GM21423 (cell line): ENCODE data around the gene FER.
"Not testable (repeated sequence)": the region's sequence is repeated elsewhere in the genome, so short reads cannot be mapped to it uniquely, and the experiment has no call there.

Source experiments
- ATAC-seq: cut with Tn5 transposase; IDR thresholded peaks from one replicate; pipeline ENCODE4 v1.9.1; 2021; ENCODE audit warnings: mild to moderate bottlenecking, moderate library complexity; ENCODE audit not compliant: unreplicated experiment

FER gene

DNA sequence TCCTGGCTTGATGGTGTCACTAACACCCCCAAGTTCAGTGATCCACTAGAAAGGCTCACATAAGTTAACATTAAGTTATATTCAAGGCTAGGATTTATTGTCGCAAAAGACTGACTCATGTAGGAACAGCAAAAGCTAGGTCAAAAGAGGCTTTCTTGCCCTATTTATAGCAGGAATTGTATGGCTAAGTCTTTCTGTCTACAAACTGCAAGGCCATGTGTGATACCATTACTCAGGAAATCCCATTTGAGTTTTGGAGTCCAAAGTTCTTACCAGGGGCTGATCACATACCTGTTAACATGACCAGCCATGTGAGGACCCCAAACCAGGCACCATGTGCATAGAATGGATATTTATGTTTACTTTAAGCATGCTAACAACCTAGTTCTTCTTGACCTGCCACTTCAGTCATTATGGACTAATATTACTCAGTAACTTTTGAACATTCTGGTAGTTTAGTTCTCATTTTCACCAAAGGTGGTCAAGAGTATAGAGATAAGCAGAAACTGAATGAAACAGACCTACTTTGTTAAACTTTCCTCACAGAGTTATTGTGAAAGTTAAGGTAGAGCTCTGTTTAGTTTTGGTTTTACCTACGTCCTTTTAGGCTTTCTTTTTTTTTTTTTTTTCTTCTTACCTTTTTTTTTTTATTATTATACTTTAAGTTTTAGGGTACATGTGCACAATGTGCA, 281.1 kb downstream of the FER start:
- peak; percentile 61 for ATAC-seq

DNA sequence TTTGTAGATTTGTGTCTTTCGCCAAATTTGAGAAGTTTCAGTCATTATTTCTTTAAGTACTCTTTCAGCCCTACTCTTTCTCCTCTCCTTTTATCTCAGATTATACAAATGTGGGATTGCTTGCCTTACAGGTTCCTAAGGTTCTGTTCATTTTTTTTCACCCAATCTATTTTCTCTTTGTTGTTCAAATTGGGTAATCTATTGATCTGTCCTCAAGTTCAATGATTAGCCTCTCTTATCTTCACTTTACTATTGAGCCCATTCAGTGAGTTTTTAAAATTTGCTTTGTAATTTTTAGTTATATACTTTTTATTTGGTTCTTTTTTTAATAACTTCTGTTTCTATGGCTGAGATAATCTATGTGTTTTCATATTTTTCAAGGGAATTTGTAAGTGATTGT, 282.1 kb downstream of the FER start:
- ATAC-seq: no peak

DNA sequence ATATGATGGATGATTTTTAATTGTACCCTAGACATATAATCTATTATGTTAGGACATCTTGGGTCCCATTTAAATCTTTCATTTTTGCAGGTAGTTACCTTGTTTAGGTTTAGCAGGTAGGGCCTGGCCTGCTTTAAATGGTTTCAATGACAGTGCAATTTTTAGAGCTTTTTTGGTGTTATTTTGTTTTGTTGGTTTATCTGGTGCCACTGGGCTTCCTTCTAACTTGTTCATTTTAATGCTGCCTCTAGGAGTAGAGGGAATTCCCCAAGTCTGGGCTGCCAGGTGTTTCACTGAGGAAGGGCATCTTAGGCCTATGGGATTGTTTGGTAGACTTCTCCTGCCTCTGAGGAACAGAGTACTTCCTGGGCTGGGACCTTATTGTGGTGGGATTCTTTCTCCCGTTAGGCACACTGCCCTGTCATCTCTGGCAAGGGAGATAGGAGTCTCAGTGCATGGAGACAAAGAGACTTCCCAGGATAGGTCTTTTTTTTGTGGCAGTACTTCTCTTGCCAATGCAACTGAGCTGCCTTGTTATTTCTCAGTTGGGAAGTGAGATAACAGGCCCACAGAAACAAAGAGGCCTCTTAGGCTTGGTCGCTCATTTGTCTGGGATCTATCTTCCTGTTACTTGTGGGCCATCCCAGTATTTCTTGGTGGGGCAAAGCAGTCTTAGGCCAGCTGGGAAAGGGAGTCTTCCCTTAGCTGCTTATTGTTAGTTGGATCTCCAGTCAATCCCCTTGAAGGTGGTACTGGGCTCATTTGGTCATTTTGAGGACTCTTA, 282.9 kb downstream of the FER start:
- no peak for ATAC-seq

DNA sequence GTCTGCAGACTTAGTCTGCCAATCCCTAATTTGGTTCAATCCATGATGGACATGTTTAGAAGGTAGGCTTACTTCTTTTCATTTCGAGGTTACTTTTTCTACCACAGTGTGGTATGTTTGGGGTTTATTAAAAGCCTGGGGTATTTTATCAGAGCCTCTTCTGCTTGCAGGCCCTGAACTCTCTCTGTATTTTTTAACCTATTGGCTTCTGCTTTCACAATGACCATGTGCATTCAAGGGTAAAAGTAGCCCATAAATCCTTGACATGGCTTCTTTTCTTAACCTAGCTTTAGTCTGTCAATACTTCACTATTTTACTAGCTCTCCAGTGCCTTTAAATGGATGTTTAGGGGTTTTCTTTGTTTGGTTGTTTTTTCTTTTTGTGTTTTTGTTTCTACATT, 286.6 kb downstream of the FER start:
- ATAC-seq: peak; percentile 57

DNA sequence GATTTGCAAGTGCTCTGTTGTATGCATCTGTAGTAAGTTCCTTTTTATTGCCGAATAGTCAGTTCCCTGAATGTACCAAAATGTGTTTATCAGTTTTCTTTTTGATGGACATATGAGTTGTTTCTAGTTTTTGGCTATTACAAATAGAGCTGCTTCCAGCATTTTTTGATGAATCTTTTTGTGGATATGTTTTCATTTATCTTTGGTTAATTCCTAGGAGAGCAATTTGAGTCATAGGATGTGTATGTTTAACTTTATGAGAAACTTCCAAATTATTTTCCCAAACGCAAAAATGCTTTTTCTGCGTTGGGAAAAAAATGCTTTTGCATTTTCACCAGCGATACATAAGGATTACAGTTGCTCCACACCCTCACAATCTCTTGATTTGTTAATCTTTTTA, 287.7 kb downstream of the FER start:
- ATAC-seq: no peak

DNA sequence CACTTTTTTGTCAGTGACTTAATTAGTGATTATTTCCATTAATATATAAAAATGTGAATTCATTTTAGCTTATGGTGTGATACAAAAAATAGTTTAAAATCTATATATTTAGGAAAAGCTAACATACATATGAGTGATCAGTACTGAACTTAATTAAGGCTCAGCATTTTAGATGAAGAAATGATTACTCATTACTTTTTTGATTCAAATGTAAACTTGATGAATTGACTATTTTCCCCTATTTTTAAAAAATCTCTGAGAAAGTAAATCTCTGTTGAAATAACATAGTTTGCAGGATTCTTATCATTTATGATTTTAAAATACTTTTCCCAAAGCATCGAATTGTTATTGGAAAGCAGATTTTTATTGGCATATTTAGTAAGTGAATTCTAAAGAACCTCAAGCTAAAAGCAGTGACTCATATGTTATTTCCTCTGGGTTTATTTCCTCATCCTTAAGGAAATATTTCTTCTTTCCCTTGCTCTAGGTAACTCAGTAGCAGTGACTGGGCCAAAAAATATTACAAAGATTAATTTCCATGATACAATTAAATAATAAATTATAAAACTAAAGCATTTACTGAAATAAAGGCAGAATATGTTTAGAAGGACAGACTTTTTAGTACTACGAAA, 290.6 kb downstream of the FER start:
- ATAC-seq: no peak

DNA sequence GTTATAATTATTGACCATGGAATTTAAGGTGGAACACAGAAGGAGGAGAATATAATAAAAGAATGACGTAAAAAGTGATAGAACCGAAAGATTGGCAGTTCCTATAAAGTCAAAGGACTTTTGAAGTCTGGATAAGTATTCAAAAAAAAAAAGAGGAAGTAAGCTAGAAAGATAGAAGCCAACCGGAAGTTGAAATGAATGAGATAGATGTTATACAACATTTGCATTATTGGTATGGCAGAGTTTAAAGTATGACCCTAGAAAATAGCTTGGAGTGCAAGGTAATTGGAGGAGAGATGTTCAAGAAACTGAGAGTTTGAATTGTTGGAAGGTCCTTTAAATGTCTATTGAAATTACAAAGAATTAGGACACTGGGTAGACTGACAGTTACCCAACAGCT, 293.6 kb downstream of the FER start:
- ATAC-seq: peak; percentile 86

DNA sequence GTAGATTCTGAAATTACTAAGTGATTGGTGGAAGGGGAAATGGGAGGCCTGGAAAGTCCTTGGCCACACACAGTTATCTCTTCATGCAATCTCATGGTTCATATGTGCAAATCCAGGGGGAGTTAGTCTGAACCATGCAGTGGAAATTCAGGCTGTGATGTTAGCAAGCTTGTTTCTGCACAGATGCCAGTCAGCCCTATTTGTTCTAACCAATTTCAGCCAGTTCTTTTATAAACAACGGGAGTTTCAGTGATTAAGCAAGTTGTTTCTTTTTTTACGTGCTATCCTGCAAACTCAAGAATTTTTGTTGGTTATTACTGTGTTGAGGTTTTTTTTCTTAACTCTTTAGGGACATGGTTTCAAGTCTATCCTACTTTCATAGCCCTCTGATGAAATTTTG, 298.0 kb downstream of the FER start:
- no peak for ATAC-seq

DNA sequence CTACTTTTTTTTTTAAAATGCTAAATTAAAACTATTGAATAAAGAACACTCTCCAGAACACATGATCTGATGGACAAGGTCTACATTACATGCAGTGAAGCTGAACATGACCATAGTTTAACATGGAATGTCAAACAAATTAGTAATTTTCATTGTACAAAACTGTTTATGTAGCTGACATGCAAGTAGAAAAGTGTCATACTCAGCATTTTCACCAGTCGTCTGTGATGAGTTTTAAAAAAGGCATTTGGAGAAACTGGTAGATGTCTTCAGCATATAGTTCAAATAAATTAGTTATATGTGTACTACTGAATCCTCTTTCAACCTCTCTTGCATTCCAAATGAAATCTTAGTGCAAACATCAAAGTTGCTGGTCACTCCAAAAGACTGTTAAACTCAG, 301.9 kb downstream of the FER start:
- no peak for ATAC-seq

DNA sequence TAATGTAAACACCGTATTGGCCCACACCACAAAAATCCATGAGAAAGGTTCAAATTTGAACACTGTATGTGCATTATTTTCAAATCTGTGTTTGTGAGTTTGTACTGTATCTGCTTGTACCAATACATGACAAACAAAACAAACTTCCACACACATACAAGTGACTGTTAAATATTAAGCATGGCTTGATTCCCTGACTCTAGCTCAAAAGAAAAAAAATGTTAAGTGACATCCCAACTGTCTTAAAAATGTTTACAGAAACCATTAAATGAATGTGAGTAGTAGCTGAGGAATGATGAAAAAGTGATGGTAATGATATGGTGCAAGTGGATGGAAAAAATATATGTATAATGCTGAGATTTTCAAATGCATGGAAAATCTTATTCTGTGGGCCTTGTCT, 302.6 kb downstream of the FER start:
- not testable (repeated sequence) for ATAC-seq

DNA sequence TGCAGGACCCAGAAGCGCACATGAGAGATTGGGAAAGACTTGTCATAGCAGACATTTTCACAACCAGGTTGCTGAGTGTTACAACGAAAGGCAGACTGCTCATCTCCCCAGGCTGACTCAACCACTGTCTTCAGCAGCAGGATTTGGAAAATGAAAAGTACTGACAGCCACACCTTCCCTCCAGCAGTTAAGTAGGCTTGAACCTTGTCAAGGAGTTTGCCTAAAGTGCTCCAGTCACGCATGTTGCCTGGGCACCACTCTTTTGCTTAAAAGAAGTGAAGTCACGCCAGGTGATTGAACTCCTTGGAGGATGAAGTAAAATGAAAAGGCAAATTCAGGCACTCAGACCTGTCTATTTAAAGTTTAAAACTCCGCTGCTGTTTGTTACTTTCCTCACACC, 304.5 kb downstream of the FER start:
- not testable (repeated sequence) for ATAC-seq

DNA sequence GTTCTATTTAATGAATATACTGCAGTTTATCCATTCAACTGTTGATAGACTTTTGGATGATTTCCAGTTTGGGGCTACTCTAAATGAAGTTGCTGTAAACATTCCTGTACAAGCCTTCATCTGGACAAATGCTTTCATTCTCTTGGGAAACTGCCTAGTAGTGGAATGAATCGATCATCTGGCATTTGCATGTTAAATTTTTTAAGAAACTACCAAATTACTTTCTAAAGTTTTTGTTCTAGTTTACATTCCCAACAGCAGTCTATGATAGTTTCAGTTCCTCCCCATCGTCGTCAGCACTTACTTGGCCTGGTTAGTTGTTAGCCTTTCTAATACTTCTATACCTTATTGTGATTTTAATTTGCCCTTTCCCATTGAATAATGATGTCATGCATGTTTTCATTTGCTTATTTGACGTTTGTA, 306.3 kb downstream of the FER start:
- ATAC-seq: peak; percentile 77

DNA sequence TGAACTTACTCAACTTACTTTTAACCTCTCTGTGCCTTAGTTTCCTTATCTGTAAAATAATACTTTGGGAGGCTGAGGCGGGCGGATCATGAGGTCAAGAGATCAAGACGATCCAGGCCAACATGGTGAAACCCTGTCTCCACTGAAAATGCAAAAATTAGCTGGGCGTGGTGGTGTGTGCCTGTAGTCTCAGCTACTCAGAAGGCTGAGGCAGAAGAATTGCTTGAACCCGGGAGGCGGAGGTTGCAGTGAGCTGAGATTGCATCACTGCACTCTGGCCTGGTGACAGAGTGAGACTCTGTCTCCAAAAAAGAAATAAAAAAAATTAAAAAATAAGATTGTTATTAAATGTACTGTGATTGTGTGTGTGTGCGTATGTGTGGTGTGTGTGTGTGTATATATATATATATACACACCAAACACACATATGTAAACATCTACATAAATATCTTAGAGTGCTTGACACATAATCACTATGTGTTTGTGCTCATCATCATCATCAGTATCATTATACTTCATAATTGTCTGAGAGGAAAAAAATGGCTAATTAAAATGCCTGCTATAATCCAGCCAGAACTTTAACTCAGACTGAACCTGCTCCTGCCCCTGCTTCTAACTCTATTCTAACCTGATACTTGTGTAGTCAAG, 312.8 kb downstream of the FER start:
- no peak for ATAC-seq

DNA sequence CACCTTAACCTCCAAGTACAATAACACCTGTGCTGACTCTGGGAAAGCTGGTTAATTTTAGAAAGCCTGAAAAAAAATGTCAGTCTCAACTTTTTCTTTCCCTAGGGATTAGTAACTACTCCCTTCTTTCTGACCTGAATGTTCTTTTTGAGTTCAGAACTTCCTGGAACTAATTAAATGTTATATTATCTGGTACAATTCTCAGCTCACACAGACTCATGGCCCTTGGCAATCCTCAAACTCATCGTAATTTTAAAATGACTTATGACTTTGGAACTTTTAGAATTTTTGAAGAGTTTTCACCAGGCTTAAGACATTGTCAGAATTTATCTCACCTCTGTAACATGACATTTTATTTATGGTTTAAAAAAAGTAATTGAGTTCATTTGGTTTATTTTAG, 315.0 kb downstream of the FER start:
- no peak for ATAC-seq

DNA sequence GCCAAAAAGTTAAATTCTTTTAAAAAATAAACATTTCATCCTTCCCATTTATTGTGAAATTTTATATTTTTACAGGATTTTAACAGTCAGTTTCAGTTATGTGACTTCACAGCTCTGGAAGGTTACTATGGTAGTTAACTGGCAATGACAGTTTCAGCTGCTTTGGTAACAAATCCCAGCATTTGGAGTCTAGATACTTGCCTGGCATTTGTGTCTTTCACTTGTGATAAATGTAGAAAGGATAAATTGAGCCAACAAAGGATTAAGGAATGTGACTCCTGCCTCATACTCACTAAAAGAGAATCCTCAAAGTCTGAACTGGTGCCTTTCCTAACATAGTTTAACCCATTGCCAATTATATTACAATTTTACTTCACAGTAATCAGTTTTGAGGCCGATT, 315.5 kb downstream of the FER start:
- no peak for ATAC-seq

DNA sequence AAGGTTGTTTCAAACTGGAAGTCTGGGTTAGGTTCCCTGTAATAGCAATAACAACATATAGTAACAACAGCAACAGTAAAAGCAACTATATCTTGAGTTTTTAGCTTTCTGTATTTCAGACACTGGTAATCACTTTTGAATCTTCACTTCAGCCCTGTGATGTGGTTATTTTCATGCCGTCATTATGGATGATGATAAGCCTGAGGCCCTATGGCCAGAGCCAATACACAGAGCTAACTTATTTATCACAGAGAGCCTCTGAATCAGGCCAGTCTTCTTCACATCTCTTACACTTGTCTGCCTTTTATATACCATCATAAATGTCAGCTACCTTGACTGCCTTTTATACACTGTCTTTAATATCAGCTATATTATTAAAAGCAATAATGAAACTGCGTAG, 329.0 kb downstream of the FER start:
- ATAC-seq: no peak

DNA sequence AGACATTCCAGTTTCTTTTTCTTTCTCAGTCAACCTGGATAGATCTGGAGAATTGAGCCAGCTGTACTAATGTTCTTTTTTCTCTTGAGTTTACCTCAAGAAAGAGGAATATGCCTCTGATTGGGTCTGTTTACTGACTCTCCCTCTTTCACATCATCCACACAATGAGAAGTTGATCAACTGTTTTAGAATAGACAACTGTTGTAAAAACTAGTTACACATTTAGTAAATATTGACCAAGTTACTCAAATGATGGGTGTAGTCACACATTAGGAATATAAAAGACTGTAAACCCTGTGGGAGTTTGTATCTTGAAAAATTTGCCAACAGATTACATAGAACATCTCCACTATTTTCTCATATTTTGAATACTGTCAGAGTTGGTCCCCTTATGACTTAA, 330.8 kb downstream of the FER start:
- ATAC-seq: no peak

DNA sequence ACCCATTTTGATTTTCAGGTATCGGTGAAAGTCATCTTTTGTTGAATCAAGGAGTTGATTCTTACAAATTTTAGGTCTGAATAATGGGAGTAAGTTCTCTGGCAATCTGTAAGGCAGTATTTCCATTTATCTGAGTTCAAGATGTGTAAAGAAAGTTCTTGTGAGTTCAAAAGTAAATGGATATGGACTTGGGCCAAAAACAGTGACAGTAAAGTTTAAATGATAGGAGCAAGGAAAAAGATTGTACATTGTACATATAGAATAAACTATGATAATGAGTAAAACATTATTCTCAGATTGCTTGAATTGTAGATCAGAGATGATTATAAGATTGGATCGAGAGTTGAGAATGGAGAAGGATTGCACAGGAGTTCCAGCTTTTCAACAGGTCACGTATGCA, 332.8 kb downstream of the FER start:
- no peak for ATAC-seq

DNA sequence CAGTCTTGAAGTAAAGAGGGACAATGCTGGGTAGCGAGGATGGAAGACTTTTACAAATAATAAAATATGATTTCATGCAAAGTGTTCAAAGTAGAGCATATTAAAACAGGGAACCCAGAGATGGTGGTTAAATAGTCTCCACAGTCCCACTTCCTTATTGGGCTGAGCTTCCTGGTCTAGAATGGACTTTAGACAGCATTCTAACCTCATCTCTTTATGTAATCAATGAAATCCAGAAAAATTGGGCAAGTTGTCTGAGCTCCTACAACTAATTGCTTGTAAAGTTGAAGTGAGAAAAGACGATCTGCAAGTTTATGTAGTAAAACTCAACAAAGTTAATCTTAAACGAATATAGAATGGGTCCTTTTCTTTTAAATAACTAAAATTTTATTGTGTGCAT, 333.2 kb downstream of the FER start:
- no peak for ATAC-seq

DNA sequence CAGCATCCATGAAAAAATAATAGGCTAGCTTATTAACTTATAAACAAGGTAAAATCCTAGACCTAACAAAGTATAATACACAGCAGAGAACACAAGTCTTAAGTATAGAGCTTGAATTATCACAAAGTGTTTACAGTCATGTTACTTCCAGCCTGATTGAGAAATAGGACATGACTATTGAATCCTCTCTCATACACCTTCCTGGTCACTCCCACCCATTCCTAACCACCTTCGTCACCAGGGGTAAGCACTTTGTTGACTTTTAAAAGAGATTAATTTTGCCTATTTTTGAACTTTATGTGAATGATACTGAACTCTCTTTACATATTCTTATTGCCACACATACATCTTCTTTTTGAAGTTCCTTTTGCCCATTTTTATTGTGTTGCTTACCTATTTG, 336.2 kb downstream of the FER start:
- ATAC-seq: no peak

DNA sequence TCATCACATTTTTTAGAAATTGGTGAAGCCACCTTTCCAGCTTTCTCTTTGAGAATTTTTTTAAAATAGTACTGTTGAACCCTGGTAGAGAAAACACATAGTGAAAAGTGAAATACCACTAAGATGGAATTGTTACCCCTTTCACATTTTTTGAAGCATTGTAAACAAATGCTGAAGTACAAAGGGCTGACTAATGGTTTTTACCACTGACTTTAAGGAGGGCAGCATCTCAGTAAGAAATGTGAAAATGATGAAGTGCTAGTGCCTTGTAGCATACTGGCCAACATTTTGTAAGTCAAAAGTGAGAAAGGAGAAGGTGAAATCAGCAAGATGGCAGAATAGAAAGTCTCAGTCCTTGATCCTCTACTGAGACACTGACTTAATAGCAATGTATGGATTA, 341.5 kb downstream of the FER start:
- no peak for ATAC-seq

DNA sequence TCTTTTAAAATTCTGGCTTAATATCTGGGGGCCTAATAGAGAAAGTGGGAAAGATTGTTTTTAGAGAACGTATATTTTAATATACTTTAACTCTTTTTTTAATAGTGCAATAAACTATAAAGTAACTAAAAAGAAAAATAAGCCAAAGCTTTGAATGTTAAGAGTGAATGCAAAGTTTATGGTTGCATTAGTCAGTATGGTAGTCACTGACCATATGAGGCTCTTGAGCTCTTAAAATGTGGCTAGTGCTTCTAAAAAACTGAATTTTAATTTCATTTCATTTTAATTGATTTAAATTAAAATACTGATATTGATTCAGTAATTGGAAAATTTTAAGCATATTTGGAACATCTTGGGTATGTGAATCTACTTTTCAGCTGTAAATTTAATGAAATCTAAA, 351.4 kb downstream of the FER start:
- ATAC-seq: no peak
